ENCODE measurements around the gene CHCT1. TPM values are rescaled to one million over a fixed set of nuclear protein-coding genes. Genes with fewer than 3 reads are reported as not detected.

Gene CHCT1
- total RNA-seq, 1 donor = not detected

DNA sequence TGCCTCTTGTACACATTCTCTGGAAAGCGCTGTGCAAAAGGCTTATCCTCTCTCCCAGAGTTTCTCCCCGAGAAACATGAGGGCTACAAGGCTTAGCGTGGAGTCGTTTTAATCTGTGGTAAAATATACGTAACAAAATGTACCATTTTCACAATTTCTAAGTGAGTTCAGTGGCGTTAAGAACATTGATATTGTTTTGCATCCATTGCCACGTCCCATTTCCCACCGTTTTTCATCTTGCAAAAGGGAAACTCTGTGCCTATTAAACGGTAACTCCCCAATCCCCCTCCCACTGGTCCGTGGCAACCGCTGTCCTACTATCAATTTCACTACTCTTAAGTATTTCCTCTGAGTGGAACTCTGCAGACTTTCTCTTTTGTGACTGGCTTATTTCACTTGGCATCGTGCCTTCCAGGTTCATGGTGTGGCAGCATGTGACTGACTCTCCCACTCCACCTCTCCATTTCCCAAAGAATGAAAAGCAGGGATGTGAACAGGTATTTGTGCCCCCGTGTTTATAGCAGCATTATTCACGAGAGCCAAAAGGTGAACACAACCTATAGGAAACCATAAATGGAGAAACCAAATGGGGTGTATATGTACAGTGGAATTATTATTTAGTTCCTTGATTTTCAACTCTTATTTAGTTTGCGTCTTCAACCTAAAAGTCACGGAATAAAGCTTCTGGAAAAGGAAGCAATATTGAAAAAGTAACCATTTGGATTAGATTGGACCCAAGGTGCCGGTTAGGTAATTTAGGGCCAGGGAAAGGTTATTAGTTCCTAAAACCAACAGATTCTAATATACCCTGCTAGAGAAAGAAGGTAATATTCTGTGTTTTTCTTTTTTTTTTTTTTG lies 29.2 kb upstream of the CHCT1 start:
- H3K4me3 ChIP-seq (ENCODE audit: low read depth, low read length) = peak overlapping the region; percentile 97
- peak; percentile 72 for DNase-seq (ENCODE audit: low read depth)
- TF ChIP-seq, protein P1, sequence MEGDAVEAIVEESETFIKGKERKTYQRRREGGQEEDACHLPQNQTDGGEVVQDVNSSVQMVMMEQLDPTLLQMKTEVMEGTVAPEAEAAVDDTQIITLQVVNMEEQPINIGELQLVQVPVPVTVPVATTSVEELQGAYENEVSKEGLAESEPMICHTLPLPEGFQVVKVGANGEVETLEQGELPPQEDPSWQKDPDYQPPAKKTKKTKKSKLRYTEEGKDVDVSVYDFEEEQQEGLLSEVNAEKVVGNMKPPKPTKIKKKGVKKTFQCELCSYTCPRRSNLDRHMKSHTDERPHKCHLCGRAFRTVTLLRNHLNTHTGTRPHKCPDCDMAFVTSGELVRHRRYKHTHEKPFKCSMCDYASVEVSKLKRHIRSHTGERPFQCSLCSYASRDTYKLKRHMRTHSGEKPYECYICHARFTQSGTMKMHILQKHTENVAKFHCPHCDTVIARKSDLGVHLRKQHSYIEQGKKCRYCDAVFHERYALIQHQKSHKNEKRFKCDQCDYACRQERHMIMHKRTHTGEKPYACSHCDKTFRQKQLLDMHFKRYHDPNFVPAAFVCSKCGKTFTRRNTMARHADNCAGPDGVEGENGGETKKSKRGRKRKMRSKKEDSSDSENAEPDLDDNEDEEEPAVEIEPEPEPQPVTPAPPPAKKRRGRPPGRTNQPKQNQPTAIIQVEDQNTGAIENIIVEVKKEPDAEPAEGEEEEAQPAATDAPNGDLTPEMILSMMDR (IDR thresholded peaks at IDR 0.05; ENCODE audit: insufficient read depth, low read length) = no peak

DNA sequence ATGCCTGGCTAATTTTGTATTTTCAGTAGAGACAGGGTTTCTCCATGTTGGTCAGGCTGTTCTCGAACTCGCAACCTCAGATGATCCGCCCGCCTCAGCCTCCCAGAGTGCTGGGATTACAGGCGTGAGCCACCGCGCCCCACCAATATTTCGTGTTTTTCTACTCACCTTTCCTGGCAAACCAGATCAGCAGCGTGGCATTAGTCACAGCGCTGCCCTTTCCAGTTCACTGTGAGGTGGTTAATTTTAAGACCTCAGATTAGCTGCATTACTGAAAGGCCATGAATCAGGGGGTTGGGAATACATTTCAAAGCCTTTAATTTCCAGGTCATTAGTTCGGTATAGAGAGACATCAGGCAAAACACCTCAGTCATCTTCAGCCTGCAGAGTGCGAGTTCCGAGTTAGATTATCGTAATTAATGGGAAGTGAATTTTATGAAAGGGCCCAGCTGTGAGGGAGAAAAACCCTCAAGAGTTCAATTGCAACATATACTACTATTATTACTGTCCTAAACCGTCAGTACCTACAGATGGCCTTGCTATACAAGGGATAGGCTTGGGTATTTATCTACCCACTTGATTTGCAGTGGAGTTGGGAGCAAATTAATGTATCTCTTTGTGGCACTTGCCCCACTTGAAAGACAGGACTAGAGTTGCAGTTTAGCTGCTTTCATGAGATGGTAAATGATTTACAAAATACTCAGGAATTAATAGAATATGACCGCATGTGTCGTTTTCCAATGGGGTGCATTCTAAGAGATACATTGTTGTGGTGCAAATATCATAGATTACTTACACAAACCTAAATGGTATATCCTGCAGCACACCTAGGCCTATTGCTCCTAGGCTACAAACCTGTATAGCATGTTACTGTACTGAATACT lies 28.2 kb upstream of the CHCT1 start:
- TF ChIP-seq, protein P1 (IDR thresholded peaks at IDR 0.05; ENCODE audit: insufficient read depth, low read length) = no peak
- no peak overlapping the region for H3K4me3 ChIP-seq (ENCODE audit: low read depth, low read length)
- DNase-seq (ENCODE audit: low read depth) = no peak

DNA sequence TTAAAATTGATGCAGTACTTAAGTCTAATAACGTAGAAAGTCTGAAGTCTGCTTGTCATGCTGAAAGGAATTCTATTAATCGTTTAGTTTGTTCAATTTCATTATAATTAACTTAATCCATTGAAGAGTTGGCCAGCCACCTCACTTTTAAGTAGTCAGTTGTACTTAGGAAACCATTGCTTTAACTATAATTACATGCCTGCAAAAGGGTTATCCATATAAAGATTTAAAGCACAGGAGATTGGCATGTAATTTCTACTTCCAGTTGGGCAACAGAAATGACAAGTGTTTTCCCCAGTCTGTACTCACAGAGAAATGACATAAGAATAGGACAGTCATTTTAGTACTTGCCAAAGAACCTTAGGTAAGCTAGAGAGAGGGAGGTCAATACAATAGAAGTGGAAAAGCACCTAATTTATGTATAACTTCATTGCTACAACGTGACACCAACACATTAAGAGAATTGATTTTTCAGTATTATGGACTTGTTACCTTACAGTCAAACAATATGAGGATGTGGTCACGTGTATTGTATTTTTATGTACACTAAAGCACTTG lies 26.7 kb upstream of the CHCT1 start:
- no peak for DNase-seq (ENCODE audit: low read depth)
- no peak overlapping the region for H3K4me3 ChIP-seq (ENCODE audit: low read depth, low read length)
- TF ChIP-seq, protein P1 (IDR thresholded peaks at IDR 0.05; ENCODE audit: insufficient read depth, low read length) = no peak

GRCh38 chr17:60396412-60396811 lies 25.9 kb upstream of the CHCT1 start:
- TF ChIP-seq, protein P1 (IDR thresholded peaks at IDR 0.05; ENCODE audit: insufficient read depth, low read length) = no peak
- H3K4me3 ChIP-seq (ENCODE audit: low read depth, low read length) = no peak overlapping the region
- no peak for DNase-seq (ENCODE audit: low read depth)

- TF ChIP-seq, protein P1 (IDR thresholded peaks at IDR 0.05; ENCODE audit: insufficient read depth, low read length) = no peak
- DNase-seq (ENCODE audit: low read depth) = no peak
- H3K4me3 ChIP-seq (ENCODE audit: low read depth, low read length) = no peak overlapping the region
Measured at GRCh38 chr17:60398227-60398959, 23.9 kb upstream of the CHCT1 start.

DNA sequence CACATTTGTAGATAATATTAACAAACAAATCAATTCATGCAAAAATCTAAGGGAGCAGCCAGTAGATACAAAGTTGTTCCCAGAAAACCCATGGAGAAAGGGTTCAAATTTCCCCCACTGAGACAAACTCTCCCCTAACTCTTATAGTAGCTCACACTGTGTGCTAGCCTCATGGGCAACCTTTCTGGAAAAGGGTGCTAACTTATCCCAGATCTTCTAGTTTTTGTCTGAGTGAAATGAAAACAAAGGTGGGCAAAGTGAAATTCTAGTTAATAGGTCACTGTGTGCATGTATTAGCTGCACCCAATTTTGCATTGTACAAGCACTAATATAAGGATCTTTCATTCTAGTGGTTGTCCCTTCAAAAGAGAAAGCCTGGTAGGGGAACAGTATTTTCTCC lies 20.5 kb upstream of the CHCT1 start:
- TF ChIP-seq, protein P1 (IDR thresholded peaks at IDR 0.05; ENCODE audit: insufficient read depth, low read length) = no peak
- no peak overlapping the region for H3K4me3 ChIP-seq (ENCODE audit: low read depth, low read length)
- DNase-seq (ENCODE audit: low read depth) = no peak

All from fibroblast of the aortic adventitia (primary cell).